COLO668 (cell line): ENCODE data around the gene CNP.

Experiments
- DNase-seq: peaks from one replicate; lab custom pipeline; 2025; ENCODE audit not compliant: unreplicated experiment; lab: John Stamatoyannopoulos, UW

CNP gene

DNA sequence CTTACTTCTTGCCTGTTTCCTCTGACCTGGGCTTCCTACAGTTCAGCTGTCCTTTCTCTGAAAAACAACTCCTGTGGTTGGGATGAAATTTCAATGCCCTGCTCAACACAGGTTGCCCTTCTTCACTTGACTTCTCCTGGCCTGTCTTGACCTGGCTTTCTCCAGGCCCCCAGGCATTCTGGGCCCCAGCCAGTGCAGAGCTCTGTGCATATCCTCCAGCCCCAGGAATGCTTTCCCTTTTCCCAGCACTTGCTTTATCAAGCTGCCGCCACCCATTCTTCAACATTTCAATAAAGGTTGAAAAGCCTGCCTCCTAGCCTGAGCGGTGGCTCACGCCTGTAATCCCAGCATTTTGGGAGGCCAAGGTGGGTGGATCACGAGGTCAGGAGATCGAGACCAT, 25.4 kb upstream of the CNP start:
- no peak for DNase-seq

DNA sequence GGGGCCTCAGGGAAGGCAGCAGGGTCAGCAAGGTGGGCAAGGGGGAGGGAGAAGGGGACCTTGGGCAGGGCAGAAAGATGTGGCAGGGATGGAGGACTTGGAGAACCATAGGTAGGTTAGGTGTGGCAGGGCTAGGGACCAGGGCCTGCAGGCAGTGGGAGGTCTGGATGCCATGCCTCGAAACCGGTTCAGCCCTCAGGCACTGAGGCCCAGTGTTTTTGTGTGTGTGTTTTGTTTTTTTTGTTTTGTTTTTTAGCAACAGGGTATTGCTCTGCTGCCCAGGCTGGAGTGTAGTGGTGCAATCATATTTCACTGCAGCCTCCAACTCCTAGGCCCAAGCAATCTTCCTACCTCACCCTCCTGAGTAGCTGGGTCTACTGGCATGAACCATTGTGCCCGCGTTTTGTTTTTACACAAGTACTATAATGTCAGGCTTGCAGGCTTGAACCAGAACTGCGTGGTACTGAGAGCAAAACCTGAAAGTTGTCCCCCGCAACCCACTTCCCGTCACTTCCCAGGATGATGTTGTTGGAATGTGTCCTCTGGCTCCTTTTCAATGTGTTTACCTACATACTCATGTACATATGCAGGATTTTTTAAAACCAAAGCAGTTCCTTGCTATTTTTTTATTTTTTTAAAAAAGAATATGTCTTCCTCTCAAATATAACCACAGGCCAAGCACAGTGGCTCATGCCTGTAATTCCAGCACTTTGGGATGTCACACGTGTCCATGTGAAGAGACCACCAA, 23.8 kb upstream of the CNP start:
- no peak for DNase-seq

DNA sequence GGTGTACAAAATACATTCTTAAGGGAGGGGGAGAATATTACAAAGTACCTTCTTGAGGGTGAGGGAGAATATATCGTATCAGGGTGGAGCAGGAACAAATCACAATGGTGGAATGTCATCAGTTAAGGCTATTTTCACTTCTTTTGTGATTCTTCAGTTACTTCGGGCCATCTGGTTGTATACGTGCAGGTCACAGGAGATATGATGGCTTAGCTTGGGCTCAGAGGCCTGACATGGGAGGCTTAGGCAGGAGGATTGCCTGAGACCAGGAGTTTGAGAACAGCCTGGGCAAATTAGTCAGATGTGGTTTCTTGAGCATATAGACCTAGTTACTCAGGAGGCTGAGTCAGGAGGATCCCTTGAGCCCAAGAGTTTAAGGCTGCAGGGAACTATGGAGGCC, 23.1 kb upstream of the CNP start:
- no peak for DNase-seq

DNA sequence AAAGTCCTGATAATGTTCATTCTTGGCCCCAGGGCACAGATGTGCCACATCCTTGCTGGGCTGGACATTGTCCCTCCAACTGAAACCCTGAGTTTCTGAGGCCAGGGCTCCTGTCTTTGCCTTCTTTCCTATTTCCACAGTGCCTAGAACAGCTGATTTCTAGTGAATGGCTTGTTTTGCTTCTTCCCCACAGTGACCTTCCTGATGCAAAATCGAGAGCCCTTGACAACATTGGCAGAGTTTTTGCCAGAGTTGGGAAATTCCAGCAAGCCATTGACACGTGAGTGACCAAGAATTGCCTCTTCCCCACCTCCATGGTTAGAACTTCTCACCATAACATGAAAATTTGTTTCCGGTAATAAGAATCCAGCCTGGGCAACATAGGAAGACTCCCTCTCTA, 21.7 kb upstream of the CNP start:
- no peak for DNase-seq

DNA sequence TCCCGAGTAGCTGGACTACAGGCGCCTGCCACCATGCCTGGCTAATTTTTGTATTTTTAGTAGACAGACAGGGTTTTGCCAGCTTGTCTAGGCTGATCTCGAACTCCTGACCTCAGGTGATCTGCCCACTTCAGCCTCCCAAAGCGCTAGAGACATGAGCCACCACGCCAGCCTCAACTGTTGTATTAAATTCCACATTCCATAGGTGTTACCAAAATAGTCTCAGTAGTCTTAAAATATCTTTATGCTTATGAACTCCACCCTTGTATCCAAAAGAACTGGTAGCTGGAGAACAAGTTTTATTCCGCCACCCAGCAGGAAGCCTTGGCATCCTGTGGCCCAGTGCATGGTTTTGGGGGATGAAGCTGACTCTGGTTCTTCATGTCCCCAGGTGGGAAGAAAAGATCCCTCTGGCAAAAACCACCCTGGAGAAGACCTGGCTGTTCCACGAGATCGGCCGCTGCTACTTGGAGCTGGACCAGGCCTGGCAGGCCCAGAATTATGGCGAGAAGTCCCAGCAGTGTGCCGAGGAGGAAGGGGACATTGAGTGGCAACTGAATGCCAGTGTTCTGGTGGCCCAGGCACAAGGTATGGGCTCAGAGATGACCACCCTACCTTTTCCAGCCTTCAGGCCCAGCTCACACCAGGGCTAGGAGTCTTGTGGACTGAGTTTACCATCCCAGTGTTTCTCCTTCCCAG, 17.7 kb upstream of the CNP start:
- DNase-seq, result no peak

DNA sequence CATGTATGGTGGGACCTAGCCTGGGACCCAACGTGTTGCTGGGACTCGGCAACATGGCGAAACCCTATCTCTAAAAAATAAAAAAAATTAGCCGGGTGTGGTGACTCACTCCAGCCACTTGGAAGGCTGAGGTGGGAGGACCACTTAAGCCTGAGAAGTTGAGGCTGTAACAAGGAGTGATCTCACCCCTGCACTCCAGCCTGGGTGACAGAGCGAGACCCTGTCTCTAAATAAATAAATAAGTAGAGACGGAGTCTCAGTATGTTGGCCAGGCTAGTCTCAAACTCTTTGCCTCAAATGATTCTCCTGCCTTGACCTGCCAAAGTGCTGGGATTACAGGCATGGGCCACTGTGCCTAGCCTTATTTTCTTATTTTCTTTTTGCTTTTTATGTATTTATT, 10.1 kb upstream of the CNP start:
- DNase-seq, result no peak

DNA sequence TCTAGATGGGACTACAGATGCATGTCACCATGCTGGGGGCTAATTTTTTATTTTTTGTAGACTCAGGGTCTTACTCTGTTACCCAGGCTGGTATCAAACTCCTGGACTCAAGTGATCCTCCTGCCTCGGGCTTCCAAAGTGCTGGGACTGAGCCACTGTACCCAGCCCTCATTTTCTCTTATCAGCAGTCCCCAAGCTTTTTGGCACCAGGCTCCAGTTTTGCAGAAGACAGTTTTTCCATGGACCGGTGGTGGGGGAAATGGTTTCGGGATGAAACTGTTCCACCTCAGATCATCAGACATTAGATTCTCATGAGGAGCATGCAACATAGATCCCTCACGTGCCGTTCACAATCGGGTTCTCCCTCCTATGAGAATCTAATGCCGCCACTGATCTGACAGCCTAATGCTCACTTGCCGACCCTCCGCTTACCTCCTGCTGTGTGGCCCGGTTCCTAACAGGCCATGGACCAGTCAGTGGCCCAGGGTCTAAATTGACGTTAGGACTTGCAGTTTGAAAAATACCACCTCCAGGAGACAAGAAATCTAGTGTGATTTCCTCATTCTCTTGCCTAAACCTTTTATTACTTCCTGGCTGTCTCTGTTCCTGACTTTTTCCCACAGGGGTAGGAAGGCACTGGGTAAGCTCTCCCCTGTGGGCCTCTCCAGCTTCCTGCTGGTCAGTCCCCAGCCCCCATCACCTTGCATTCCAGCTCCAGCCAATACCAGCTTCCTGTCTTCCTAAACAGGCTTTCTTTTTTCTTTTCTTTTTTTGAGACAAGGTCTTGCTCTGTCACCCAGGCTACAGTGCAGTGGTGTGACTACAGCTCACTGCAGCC, 9.3 kb upstream of the CNP start:
- DNase-seq, result no peak

DNA sequence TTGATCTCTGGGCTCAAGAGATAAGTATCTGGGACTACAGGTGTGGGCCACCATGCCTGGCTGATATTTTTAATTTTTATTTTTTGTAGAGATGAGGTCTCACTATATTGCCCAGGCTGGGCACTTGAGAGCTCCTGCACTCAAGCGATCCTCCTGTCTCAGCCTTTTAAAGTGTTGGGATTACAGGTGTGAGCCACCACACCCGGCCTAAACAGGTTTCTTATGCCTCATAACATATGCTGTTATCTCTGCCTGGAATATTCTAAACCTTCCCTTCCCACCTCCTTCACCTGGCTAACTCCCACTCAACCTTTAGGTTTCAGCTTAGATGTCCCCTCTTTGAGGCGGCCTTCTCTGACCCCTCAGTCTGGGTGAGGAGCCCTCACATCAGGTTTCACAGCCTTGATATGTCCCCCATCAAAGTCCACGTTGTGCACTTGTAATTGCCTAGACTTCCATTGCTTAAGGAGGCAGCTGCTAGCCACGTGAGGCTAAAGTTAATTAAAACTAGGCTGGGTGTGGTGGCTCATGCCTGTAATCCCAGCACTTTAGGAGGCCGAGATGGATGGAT, 8.6 kb upstream of the CNP start:
- DNase-seq, result no peak

DNA sequence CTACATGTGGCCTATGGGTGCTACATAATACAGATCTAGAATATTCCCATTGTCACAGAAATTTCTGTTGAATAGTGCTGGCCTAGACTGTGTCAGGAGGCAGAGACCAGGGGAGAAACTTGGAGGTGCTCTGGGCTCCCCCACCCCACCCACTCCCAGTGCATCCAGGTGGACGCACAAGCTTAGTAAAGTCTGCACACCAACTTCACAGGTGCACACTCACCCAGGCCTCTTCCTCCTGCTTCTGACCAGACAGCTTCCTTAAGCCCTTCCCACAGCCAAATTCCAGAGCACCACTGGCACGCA, 7.6 kb upstream of the CNP start:
- DNase-seq, result no peak

DNA sequence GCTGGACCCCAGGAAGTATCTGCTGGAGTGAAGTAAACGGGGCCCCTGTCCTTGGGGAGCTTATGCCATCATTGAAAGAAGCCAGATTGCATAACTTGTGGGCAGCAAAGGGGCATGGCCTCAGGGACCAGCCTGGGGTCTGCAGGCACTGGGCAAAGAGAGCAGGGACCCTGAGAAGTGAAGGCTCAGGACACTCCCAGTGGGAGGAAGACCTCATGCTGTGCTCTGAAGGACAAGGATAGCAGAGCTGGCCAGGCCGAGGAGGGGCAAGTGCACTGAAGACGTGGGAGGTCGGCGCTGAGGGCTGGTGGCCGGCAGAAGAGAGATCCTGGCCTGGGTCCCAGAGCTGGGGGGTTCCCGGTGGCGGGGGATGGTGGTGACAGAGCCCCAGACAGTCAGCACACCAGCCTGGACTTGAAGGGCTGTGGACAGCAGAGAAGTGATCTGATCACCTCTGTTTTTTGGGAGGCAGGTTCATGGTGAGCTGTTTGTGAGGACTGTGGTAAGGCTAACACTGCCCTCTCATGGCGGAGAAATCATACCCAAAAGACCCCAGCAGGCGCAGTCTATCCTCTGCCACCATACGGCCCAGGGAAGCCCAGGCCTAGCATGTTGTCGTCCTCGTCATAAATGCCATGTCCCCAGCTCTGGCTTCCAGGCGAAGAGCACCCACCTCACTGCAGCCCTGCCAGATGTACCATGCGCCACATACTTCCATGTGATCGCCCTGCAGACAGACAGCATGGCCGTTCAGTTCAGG, 7.1 kb upstream of the CNP start:
- peak; percentile 0 for DNase-seq

DNA sequence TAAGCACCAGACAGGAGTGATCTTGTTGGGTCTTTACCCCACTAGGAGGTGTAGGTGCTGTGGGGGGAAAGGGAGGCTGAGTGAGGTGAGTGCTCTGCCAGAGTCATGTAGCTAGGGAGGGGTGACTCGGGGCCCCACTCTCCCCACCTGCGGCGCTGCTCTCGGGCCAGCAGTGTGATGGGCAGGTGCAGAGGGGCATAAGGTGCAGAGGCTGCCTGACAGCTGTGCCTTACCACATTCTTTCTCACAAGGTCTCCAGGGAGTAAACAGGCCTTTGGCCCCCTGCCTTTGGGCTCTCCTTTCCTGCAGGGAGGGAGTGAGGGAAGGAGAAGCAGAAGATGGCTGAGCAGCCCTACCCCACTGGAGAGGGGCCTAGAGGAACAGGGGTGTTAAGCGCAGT, 4.5 kb upstream of the CNP start:
- peak; percentile 1 for DNase-seq

DNA sequence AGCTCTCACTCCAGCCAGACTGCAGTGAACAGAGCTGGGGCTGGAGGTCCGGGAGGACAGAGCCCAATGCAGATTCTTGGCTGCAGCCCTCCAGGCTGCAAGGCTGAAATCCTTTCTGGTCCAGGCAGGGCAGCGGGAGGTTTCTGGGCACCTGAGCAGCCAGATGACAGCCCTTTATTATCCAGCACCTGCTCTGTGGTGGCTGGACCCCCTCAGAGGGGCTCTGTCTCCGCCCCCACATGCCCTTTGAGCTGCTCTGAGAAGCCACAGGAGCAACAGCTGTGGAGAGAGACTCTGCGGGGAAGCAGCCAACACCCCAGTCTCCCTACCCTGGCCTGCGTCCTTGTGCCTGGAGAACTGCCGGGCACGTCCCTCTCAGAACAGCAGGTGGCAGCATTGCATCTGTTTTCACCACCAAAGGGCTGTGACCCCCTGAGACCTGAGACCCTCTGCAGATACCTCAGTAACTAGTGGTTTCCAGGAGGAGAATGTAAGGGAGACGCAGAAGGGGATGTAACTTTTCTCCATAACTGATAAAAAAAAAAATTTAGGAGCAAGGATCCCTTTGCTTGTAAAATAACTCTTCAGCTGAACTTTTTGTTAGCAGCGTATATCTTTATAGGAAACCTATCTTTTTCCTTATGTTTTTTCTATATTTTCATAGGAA, 3.7 kb upstream of the CNP start:
- DNase-seq, result peak; percentile 52

DNA sequence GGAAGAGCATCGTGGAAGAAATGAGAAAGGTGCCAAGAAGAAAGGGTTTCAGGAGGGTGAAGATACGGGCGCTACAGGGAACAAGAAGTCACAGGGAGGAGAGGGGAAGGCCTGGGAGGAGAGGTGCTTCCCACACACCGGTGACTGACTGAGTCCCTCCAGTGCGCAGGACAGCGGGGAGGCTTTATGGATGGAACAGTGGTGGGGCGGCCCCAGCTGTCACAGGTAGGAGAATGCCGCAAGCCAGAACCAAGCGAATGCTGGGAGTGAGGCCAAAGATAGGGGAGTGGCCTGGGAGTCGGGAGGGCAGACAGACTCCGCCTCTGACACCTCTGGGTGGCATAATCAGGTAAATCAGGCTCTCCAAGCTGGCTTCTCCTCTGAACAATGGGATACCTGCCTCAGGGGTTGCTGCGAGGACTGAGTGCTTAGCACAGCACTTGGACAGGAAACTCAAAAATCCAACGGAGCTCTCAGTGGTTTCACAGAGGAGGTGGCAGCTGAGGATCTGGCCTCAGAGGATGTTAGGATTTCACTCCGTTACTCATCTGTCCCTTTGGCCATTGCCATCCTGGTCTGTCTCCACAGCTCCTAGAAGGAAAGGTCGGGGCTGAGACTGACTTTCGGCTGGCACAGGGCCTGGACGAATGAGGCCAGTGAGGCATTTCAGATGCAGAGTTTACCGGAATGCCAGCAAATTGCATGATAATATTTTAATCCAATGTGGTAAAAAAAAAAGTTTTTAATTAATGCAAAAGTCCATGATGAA, 717 bp upstream of the CNP start:
- peak; percentile 85 for DNase-seq

DNA sequence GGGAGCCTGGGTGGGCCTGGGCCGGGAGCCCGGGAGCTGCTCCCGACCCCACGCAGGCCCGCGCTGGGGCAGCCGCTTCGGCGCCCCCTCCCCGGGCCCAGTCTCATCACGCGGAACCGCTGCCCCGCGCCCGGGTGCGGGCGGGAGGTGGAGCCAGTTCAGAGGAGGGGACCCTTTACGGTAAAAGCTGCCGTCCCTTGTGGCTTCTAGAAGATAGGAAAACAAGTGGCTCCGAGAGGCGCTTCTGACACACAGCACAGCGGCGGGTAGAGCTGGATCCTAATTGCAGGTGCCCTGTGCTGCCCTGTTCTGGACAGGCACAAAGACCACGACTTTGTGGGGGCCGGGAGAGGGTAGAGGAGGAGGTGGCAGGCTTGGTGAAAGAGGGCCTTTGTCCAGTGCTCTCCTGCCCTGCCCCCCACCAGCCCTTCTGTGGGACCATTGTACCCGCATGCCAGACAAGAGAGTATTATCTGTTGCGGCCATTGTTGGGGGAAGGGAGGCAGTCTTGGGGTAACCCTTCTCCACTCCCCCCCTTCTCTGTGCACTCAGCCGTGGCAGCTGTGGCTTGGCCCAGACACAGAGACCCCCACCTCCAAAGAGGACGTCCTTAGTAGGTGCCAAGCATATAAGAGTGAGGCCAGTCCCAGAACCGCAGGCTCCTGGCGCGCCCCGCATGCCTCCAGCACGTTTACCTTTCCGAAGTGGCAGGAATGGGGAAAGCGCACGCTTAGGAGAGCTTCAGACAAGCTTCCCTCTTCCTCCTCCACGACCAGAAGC, 736 bp downstream of the CNP start:
- DNase-seq, result peak; percentile 37

DNA sequence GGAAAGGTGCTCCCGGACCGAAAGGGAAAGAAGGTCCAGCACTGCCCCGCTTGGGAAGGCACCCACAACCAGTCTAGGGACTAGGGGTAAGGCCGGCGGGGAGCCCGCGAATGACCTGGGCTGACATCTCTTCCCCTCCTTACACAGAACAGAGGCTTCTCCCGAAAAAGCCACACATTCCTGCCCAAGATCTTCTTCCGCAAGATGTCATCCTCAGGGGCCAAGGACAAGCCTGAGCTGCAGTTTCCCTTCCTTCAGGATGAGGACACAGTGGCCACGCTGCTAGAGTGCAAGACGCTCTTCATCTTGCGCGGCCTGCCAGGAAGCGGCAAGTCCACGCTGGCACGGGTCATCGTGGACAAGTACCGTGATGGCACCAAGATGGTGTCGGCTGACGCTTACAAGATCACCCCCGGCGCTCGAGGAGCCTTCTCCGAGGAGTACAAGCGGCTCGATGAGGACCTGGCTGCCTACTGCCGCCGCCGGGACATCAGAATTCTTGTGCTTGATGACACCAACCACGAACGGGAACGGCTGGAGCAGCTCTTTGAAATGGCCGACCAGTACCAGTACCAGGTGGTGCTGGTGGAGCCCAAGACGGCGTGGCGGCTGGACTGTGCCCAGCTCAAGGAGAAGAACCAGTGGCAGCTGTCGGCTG, 1.5 kb downstream of the CNP start:
- DNase-seq, result no peak

DNA sequence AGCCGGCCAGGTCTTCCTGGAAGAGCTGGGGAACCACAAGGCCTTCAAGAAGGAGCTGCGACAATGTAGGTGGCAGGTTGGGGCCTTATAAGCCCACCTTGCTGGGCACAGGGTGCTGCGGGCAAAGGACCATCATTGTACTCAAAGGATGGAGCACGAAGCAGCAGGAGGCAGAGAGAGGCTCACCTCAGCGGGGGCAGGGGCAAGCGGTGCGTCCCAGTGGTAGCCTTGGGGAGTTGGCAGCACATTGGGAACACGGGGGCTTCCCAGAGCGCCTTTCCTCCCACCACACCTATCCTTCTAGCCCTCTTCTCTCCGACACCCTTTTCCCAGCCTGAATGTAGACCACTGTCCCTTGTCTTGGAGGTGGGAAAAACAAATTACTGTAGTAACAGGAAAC, 2.1 kb downstream of the CNP start:
- no peak for DNase-seq

DNA sequence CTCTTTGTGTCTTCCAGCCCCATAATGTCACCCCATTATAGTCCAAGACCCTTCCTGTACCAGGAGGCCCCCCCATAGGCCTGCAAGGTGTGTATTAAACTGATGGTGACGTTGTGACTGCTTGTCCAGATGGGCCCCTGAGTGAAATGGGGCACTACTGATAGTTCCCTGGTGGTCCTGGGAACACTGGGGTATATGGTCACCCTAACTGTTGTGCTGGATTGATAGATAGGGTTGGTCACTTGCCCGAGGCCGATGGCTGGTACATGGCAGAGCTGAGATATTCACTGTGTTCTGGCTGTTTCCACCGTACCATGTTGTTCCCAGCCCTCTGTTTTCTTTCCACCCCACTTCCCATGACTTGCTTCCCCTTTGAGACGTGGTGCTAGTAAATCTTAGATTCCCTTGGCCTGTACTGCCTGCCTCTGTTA, 4.3 kb downstream of the CNP start:
- no peak for DNase-seq

DNA sequence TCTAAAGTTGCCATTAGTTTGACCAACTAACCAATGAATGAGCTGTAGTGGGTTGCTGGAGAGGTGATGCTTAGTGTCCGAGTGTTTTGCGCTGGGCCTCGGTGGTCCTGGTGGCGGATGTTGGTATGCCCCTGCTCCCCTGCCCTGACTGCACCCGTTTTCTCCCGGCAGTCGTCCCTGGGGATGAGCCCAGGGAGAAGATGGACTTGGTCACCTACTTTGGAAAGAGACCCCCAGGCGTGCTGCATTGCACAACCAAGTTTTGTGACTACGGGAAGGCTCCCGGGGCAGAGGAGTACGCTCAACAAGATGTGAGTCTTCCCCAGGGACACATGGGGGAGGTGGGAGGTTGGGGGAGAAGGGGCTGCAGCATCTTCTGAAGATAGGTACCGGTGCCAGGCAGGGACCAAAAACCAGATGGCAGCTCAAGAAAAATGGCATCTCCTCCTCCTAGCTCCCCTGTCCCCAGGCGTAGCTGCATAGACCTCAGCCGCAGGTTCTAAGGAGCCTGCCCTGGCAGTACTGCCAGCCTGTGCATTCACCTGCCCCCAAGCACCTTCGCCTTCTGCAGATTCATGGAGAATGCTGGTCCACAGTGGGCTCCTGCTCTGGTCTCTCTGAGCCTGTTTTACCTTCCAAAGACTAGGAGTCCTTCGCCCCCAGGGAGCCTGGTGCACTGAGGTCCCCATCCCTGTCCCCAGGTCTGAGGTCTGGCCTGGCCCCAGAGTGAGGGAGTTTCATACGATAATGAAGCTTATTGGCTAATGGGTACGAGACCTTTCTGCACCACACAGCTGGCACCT, 5.3 kb downstream of the CNP start:
- DNase-seq, result no peak
